Loucy (cell line): ENCODE data around the gene TOP2A.

ENCODE experiments used
- H2AFZ ChIP-seq: fragments of 200-600 bp; sonication (generic); 2 replicates; pipeline ENCODE4 v1.6.0; 2016; ENCODE audit warnings: antibody characterized with exemption, mild to moderate bottlenecking, low read length, moderate library complexity
- H3F3A ChIP-seq: fragments of 200-600 bp; 2 replicates; pipeline ENCODE4 v1.6.0; 2016; ENCODE audit warnings: antibody characterized with exemption, low read depth, mild to moderate bottlenecking
- H3K27me3 ChIP-seq: fragments of 200-600 bp; sonication (generic); 2 replicates; pipeline ENCODE4 v1.6.1; 2014; ENCODE audit warnings: low read length, mild to moderate bottlenecking; ENCODE audit not compliant: insufficient read depth, poor library complexity, severe bottlenecking
- H3K36me3 ChIP-seq: fragments of 200-600 bp; sonication (generic); 2 replicates; pipeline ENCODE4 v1.6.1; 2016; ENCODE audit warnings: low read length; ENCODE audit not compliant: insufficient read depth
- H3K4me1 ChIP-seq: fragments of 200-600 bp; sonication (generic); 2 replicates; pipeline ENCODE4 v1.5.1; 2014; ENCODE audit warnings: low read length, mild to moderate bottlenecking; ENCODE audit not compliant: insufficient read depth, poor library complexity, severe bottlenecking
- H3K4me2 ChIP-seq: fragments of 200-600 bp; sonication (generic); 2 replicates; pipeline ENCODE4 v1.6.0; 2014; ENCODE audit warnings: antibody characterized with exemption, low read length, low read depth, mild to moderate bottlenecking; ENCODE audit not compliant: poor library complexity, severe bottlenecking
- H3K4me3 ChIP-seq: fragments of 200-600 bp; sonication (generic); 2 replicates; pipeline ENCODE4 v1.5.1; 2014; ENCODE audit warnings: low read length, mild to moderate bottlenecking, mixed read lengths; ENCODE audit not compliant: poor library complexity, severe bottlenecking
- H3K79me2 ChIP-seq: fragments of 200-600 bp; sonication (generic); 2 replicates; pipeline ENCODE4 v1.6.1; 2014; ENCODE audit warnings: low read length; ENCODE audit not compliant: insufficient read depth
- H3K9ac ChIP-seq: fragments of 200-600 bp; sonication (generic); 2 replicates; pipeline ENCODE4 v1.6.0; 2014; ENCODE audit warnings: mild to moderate bottlenecking, low read depth, low read length, moderate library complexity; ENCODE audit not compliant: poor library complexity, severe bottlenecking
- H3K9me2 ChIP-seq: fragments of 200-600 bp; sonication (generic); replicated peaks from 2 replicates; pipeline ENCODE4 v1.6.1; 2016; ENCODE audit warnings: low read depth, low read length, mixed read lengths
- H3K9me3 ChIP-seq: fragments of 200-600 bp; sonication (generic); 2 replicates; pipeline ENCODE4 v1.6.1; 2014; ENCODE audit warnings: mild to moderate bottlenecking, antibody characterized with exemption, low read length, low read depth; ENCODE audit not compliant: insufficient read depth
- H4K20me1 ChIP-seq: fragments of 200-600 bp; sonication (generic); 2 replicates; pipeline ENCODE4 v1.6.0; 2014; ENCODE audit warnings: antibody characterized with exemption, low read length, mild to moderate bottlenecking; ENCODE audit not compliant: insufficient read depth, poor library complexity, severe bottlenecking
- EZH2phosphoT487 ChIP-seq: fragments of 200-600 bp; IDR thresholded peaks from 2 replicates; pipeline ENCODE4 v1.6.1; 2018; ENCODE audit warnings: antibody characterized with exemption, mild to moderate bottlenecking, moderate library complexity, borderline replicate concordance
- TF ChIP-seq, protein P1 (sequence below): fragments of 200-600 bp; sonication (generic); conservative IDR thresholded peaks from 2 replicates; pipeline ENCODE4 v1.5.1; 2014; ENCODE audit warnings: mild to moderate bottlenecking, antibody characterized with exemption, low read length

Gene TOP2A

DNA sequence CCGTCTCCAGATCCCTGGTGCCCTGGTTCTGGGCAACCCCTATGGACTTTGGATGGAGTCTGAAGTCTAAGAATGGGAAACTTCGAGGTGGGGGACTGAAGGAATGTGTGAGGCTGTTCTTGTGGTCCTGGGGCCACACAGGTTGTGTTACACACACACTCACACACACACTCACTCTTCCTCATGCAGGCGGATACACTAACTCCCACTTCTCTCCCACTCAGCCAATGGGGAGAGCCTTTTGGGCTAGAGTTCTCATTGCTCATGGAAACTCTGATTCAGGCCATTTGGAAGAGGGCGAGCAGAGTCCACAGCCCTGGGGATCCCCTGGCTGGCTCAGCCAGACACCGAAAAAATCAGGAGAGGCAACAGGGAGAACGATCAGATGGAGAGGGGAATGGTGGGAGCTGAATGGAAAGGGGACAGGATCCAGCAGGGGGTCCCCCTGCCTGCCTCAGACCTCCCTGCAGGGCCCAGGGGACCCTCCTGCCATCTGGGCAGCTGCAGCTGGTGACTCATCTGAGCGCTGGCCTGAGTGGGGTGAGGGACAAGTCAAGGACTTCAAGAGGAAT is 34.6 kb upstream of the TOP2A start:
- H3K4me3 ChIP-seq, result no peak overlapping the region
- no peak overlapping the region for H2AFZ ChIP-seq
- no peaks in the 10 kb centered on the region for H4K20me1 ChIP-seq
- no peak overlapping the region for H3K4me2 ChIP-seq
- no peaks in the 10 kb centered on the region for H3F3A ChIP-seq
- no peaks in the 10 kb centered on the region for H3K27me3 ChIP-seq
- H3K36me3 ChIP-seq, result no peaks in the 10 kb centered on the region
- no peaks in the 10 kb centered on the region for H3K9me3 ChIP-seq
- no peaks in the 10 kb centered on the region for H3K9me2 ChIP-seq
- TF ChIP-seq, protein P1, sequence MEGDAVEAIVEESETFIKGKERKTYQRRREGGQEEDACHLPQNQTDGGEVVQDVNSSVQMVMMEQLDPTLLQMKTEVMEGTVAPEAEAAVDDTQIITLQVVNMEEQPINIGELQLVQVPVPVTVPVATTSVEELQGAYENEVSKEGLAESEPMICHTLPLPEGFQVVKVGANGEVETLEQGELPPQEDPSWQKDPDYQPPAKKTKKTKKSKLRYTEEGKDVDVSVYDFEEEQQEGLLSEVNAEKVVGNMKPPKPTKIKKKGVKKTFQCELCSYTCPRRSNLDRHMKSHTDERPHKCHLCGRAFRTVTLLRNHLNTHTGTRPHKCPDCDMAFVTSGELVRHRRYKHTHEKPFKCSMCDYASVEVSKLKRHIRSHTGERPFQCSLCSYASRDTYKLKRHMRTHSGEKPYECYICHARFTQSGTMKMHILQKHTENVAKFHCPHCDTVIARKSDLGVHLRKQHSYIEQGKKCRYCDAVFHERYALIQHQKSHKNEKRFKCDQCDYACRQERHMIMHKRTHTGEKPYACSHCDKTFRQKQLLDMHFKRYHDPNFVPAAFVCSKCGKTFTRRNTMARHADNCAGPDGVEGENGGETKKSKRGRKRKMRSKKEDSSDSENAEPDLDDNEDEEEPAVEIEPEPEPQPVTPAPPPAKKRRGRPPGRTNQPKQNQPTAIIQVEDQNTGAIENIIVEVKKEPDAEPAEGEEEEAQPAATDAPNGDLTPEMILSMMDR, result no peak
- TF ChIP-seq EZH2phosphoT487, result no peak
- H3K79me2 ChIP-seq, result no peaks in the 10 kb centered on the region
- peaks cover 27% of the 10 kb centered on the region for H3K4me1 ChIP-seq
- H3K9ac ChIP-seq, result no peak overlapping the region

- no peaks in the 10 kb centered on the region for H3K9me2 ChIP-seq
- H3K4me2 ChIP-seq, result no peak overlapping the region
- no peaks in the 10 kb centered on the region for H3K79me2 ChIP-seq
- H3K36me3 ChIP-seq, result no peaks in the 10 kb centered on the region
- no peaks in the 10 kb centered on the region for H3K27me3 ChIP-seq
- no peak for TF ChIP-seq EZH2phosphoT487
- TF ChIP-seq, protein P1, result no peak
- H4K20me1 ChIP-seq, result no peaks in the 10 kb centered on the region
- H3K9ac ChIP-seq, result no peak overlapping the region
- no peaks in the 10 kb centered on the region for H3F3A ChIP-seq
- H3K4me3 ChIP-seq, result no peak overlapping the region
- no peaks in the 10 kb centered on the region for H3K9me3 ChIP-seq
- peaks cover 31% of the 10 kb centered on the region for H3K4me1 ChIP-seq
- H2AFZ ChIP-seq, result no peak overlapping the region
These were observed 33.7 kb upstream of the TOP2A start for GRCh38 chr17:40451420-40451819.

- Histone ChIP-seq H3K36me3 (no peaks in the 10 kb centered on the region), H3K9ac (no peak overlapping the region), H2AFZ (no peak overlapping the region), H3F3A (no peaks in the 10 kb centered on the region), H3K79me2 (no peaks in the 10 kb centered on the region), H3K9me2 (no peaks in the 10 kb centered on the region), H3K4me1 (peaks cover 36% of the 10 kb centered on the region), H3K4me3 (no peak overlapping the region), H4K20me1 (no peaks in the 10 kb centered on the region), H3K9me3 (no peaks in the 10 kb centered on the region), H3K27me3 (no peaks in the 10 kb centered on the region), H3K4me2 (no peak overlapping the region)
- TF ChIP-seq, protein P1, result peak; percentile 76
- no peak for TF ChIP-seq EZH2phosphoT487
These were observed 32.5 kb upstream of the TOP2A start for GRCh38 chr17:40450175-40450574.
